Measurements from ENCODE around the gene SLC10A7. TPM values are rescaled to one million over a fixed set of nuclear protein-coding genes. Genes with fewer than 3 reads are reported as not detected.
A peak's percentile ranks its signal among the peaks of the same experiment; 100 is the strongest.

Gene SLC10A7
- total and polyA plus RNA-seq, 7 donors, result 1.3 to 5.7 (median 3.9) TPM

GRCh38 chr4:146371812-146372211 lies 149.9 kb downstream of the SLC10A7 start:
- Histone ChIP-seq H3K36me3 (ENCODE audit: insufficient read depth in 1 of 2, low read depth in 1 of 2) (no peaks in the 10 kb centered on the region), H3K27ac (no peak overlapping the region), H3K9me3 (no peaks in the 10 kb centered on the region), H3K4me3 (no peak overlapping the region), H3K27me3 (ENCODE audit: insufficient read depth in 3 of 3, low read length in 2 of 3) (no peaks in the 10 kb centered on the region), H3K4me1 (peaks cover 10% of the 10 kb centered on the region)
- TF ChIP-seq CTCF (IDR thresholded peaks at IDR 0.05), result no peak
- DNase-seq (no peak), ATAC-seq (no peak)
- WGBS, 3 donors, result 88 to 94% (median 91%) methylated on average over 1 of the region's 1 CpG
- intact Hi-C loops (cut with DNase I), result no loop called here

GRCh38 chr4:146370841-146371240 lies 150.9 kb downstream of the SLC10A7 start:
- Histone ChIP-seq H3K4me3 (no peak overlapping the region), H3K9me3 (no peaks in the 10 kb centered on the region), H3K4me1 (peaks cover 11% of the 10 kb centered on the region), H3K27ac (no peak overlapping the region), H3K36me3 (ENCODE audit: insufficient read depth in 1 of 2, low read depth in 1 of 2) (no peaks in the 10 kb centered on the region), H3K27me3 (ENCODE audit: insufficient read depth in 3 of 3, low read length in 2 of 3) (no peaks in the 10 kb centered on the region)
- WGBS, 3 donors, result 92 to 95% (median 95%) methylated on average over 2 of the region's 2 CpGs
- no peak for TF ChIP-seq CTCF (IDR thresholded peaks at IDR 0.05)
- ATAC-seq (no peak), DNase-seq (no peak)
- intact Hi-C loops (cut with DNase I), result no loop called here

- H3K27me3 ChIP-seq (ENCODE audit: insufficient read depth in 3 of 3, low read length in 2 of 3), result no peaks in the 10 kb centered on the region
- no peak overlapping the region for H3K27ac ChIP-seq
- peaks cover 11% of the 10 kb centered on the region for H3K4me1 ChIP-seq
- 94 to 98% (median 95%) methylated on average over 3 of the region's 3 CpGs for WGBS, 3 donors
- no peaks in the 10 kb centered on the region for H3K9me3 ChIP-seq
- intact Hi-C loops (cut with DNase I), result no loop called here
- no peak for TF ChIP-seq CTCF (IDR thresholded peaks at IDR 0.05)
- no peak overlapping the region for H3K4me3 ChIP-seq
- ATAC-seq (no peak), DNase-seq (no peak)
- no peaks in the 10 kb centered on the region for H3K36me3 ChIP-seq (ENCODE audit: insufficient read depth in 1 of 2, low read depth in 1 of 2)
Observed at GRCh38 chr4:146369446-146369845, 152.3 kb downstream of the SLC10A7 start.

GRCh38 chr4:146368209-146368608 lies 153.5 kb downstream of the SLC10A7 start:
- H3K36me3 ChIP-seq (ENCODE audit: insufficient read depth in 1 of 2, low read depth in 1 of 2), result no peaks in the 10 kb centered on the region
- H3K4me1 ChIP-seq, result peaks cover 11% of the 10 kb centered on the region
- H3K9me3 ChIP-seq, result peaks cover 3% of the 10 kb centered on the region
- TF ChIP-seq CTCF (IDR thresholded peaks at IDR 0.05), result no peak
- ATAC-seq, result peak in 1 of 4 donors; percentile 49
- 32 to 49% (median 43%) methylated on average over 2 of the region's 2 CpGs for WGBS, 3 donors
- no peak for DNase-seq
- H3K27ac ChIP-seq, result no peak overlapping the region
- intact Hi-C loops (cut with DNase I), result no loop called here
- H3K4me3 ChIP-seq, result no peak overlapping the region
- no peaks in the 10 kb centered on the region for H3K27me3 ChIP-seq (ENCODE audit: insufficient read depth in 3 of 3, low read length in 2 of 3)

GRCh38 chr4:146367347-146367746 lies 154.4 kb downstream of the SLC10A7 start:
- DNase-seq, result no peak
- no peaks in the 10 kb centered on the region for H3K36me3 ChIP-seq (ENCODE audit: insufficient read depth in 1 of 2, low read depth in 1 of 2)
- H3K4me3 ChIP-seq, result no peak overlapping the region
- H3K27me3 ChIP-seq (ENCODE audit: insufficient read depth in 3 of 3, low read length in 2 of 3), result no peaks in the 10 kb centered on the region
- peaks cover 10% of the 10 kb centered on the region for H3K9me3 ChIP-seq
- H3K27ac ChIP-seq, result no peak overlapping the region
- TF ChIP-seq CTCF (IDR thresholded peaks at IDR 0.05), result no peak
- intact Hi-C loops (cut with DNase I), result no loop called here
- peaks cover 11% of the 10 kb centered on the region for H3K4me1 ChIP-seq
- no peak for ATAC-seq
- WGBS, 3 donors, result 73 to 86% (median 76%) methylated on average over 1 of the region's 1 CpG
